ENCODE data around the gene CD151. TPM values are rescaled to one million over a fixed set of nuclear protein-coding genes. Genes with fewer than 3 reads are reported as not detected.

The CD151 gene
- total RNA-seq, 6 experiments from 2014 or later = 719 to 1,001 (median 755) TPM

GRCh38 chr11:853682-854448, 21.1 kb downstream of the CD151 start:
- DNase-seq = no peak
- Mint-ChIP-seq H3K27ac (no peak overlapping the region), H3K4me3 (no peak overlapping the region), H3K4me1 (ENCODE audit: low read depth) (no peaks in the 10 kb centered on the region), H3K36me3 (ENCODE audit: low read depth) (no peaks in the 10 kb centered on the region), H3K27me3 (ENCODE audit: insufficient read depth) (peaks cover 4% of the 10 kb centered on the region), H3K9me3 (no peaks in the 10 kb centered on the region)
- TF ChIP-seq CTCF (IDR thresholded peaks at IDR 0.05) = no peak

- DNase-seq = no peak
- peaks cover 7% of the 10 kb centered on the region for H3K27me3 Mint-ChIP-seq (ENCODE audit: insufficient read depth)
- TF ChIP-seq CTCF (IDR thresholded peaks at IDR 0.05) = no peak
- H3K27ac Mint-ChIP-seq = no peak overlapping the region
- peaks cover 6% of the 10 kb centered on the region; the same call in 1 of the 2 replicates for H3K4me1 Mint-ChIP-seq (ENCODE audit: low read depth)
- no peaks in the 10 kb centered on the region for H3K9me3 Mint-ChIP-seq
- no peaks in the 10 kb centered on the region for H3K36me3 Mint-ChIP-seq (ENCODE audit: low read depth)
- H3K4me3 Mint-ChIP-seq = no peak overlapping the region
Measured at GRCh38 chr11:854601-855329, 22.0 kb downstream of the CD151 start.

GRCh38 chr11:855330-855674, 22.6 kb downstream of the CD151 start:
- peaks cover 6% of the 10 kb centered on the region; the same call in 1 of the 2 replicates for H3K4me1 Mint-ChIP-seq (ENCODE audit: low read depth)
- no peak for TF ChIP-seq CTCF (IDR thresholded peaks at IDR 0.05)
- peaks cover 7% of the 10 kb centered on the region for H3K27me3 Mint-ChIP-seq (ENCODE audit: insufficient read depth)

GRCh38 chr11:855796-856195, 23.0 kb downstream of the CD151 start:
- TF ChIP-seq CTCF (IDR thresholded peaks at IDR 0.05) = peak; percentile 27; the same call in 1 of the 2 replicates

More at GRCh38 chr11:855330-855674, 22.6 kb downstream of the CD151 start:
- H3K27ac Mint-ChIP-seq = no peak overlapping the region
- no peak overlapping the region for H3K4me3 Mint-ChIP-seq
- DNase-seq = no peak
- H3K9me3 Mint-ChIP-seq = no peaks in the 10 kb centered on the region
- no peaks in the 10 kb centered on the region for H3K36me3 Mint-ChIP-seq (ENCODE audit: low read depth)

GRCh38 chr11:856397-856796, 23.6 kb downstream of the CD151 start:
- no peak for DNase-seq
- H3K27me3 Mint-ChIP-seq (ENCODE audit: insufficient read depth) = peaks cover 11% of the 10 kb centered on the region
- H3K36me3 Mint-ChIP-seq (ENCODE audit: low read depth) = no peaks in the 10 kb centered on the region
- peaks cover 6% of the 10 kb centered on the region; the same call in 1 of the 2 replicates for H3K4me1 Mint-ChIP-seq (ENCODE audit: low read depth)
- no peak overlapping the region for H3K4me3 Mint-ChIP-seq
- H3K9me3 Mint-ChIP-seq = no peaks in the 10 kb centered on the region
- TF ChIP-seq CTCF (IDR thresholded peaks at IDR 0.05) = no peak
- no peak overlapping the region for H3K27ac Mint-ChIP-seq

More at GRCh38 chr11:855796-856195, 23.0 kb downstream of the CD151 start:
- DNase-seq = no peak
- Mint-ChIP-seq H3K4me3 (no peak overlapping the region), H3K36me3 (ENCODE audit: low read depth) (no peaks in the 10 kb centered on the region), H3K27ac (no peak overlapping the region), H3K27me3 (ENCODE audit: insufficient read depth) (peaks cover 7% of the 10 kb centered on the region), H3K9me3 (no peaks in the 10 kb centered on the region), H3K4me1 (ENCODE audit: low read depth) (peaks cover 6% of the 10 kb centered on the region; the same call in 1 of the 2 replicates)

All from HFFc6 (cell line).